GM19468 (cell line): ENCODE data around the gene ZNF532.
"Not testable (repeated sequence)": the region's sequence is repeated elsewhere in the genome, so short reads cannot be mapped to it uniquely, and the experiment has no call there.

Source experiments
- ATAC-seq: cut with Tn5 transposase; IDR thresholded peaks from one replicate; pipeline ENCODE4 v1.9.1; 2021; ENCODE audit warnings: mild to moderate bottlenecking, moderate library complexity, moderate number of reproducible peaks; ENCODE audit not compliant: unreplicated experiment; ENCODE audit errors: extremely low read depth

The ZNF532 gene

GRCh38 chr18:59024829-59025228, 160.2 kb downstream of the ZNF532 start:
- ATAC-seq: no peak

GRCh38 chr18:59025532-59025931, 160.9 kb downstream of the ZNF532 start:
- ATAC-seq: not testable (repeated sequence)

- no peak for ATAC-seq
Observed at GRCh38 chr18:59026364-59026763, 161.7 kb downstream of the ZNF532 start.

GRCh38 chr18:59026831-59027410, 162.2 kb downstream of the ZNF532 start:
- ATAC-seq: no peak

GRCh38 chr18:59029663-59030429, 165.2 kb downstream of the ZNF532 start:
- no peak for ATAC-seq

- no peak for ATAC-seq
Observed at GRCh38 chr18:59032308-59032707, 167.6 kb downstream of the ZNF532 start.

GRCh38 chr18:59033359-59033758, 168.7 kb downstream of the ZNF532 start:
- ATAC-seq: no peak

- ATAC-seq: no peak
Observed at GRCh38 chr18:59033974-59034373, 169.3 kb downstream of the ZNF532 start.

GRCh38 chr18:59035591-59035990, 170.9 kb downstream of the ZNF532 start:
- no peak for ATAC-seq
